AML-193 (cell line): Measurements from ENCODE around the gene MYH9.
A peak's percentile ranks its signal among the peaks of the same experiment; 100 is the strongest.
"Not testable (repeated sequence)": the region's sequence is repeated elsewhere in the genome, so short reads cannot be mapped to it uniquely, and the experiment has no call there.

Source experiments
- DNase-seq, 2 experiments: peaks; one replicate each; lab custom pipeline; 2025; lab: John Stamatoyannopoulos, UW

MYH9 gene

GRCh38 chr22:36413022-36413775 is 25.4 kb upstream of the MYH9 start:
- no peak for DNase-seq

GRCh38 chr22:36411589-36412258 is 24.0 kb upstream of the MYH9 start:
- no peak for DNase-seq

- no peak for DNase-seq
Observed at GRCh38 chr22:36409911-36410756, 22.4 kb upstream of the MYH9 start.

- not testable (repeated sequence) for DNase-seq
Observed at GRCh38 chr22:36409554-36409910, 21.8 kb upstream of the MYH9 start.

- DNase-seq: no peak
Observed at GRCh38 chr22:36409056-36409455, 21.3 kb upstream of the MYH9 start.

GRCh38 chr22:36406721-36407120 is 19.0 kb upstream of the MYH9 start:
- DNase-seq: no peak

GRCh38 chr22:36405671-36406538 is 18.1 kb upstream of the MYH9 start:
- DNase-seq: peak; percentile 95 to 96

GRCh38 chr22:36405221-36405661 is 17.5 kb upstream of the MYH9 start:
- peak; percentile 90 to 91 for DNase-seq

GRCh38 chr22:36404446-36404845 is 16.7 kb upstream of the MYH9 start:
- no peak for DNase-seq

GRCh38 chr22:36399472-36399778 is 11.7 kb upstream of the MYH9 start:
- peak; percentile 65 to 73 for DNase-seq

- DNase-seq: no peak
Observed at GRCh38 chr22:36398601-36399471, 11.1 kb upstream of the MYH9 start.

GRCh38 chr22:36397131-36398093 is 9.6 kb upstream of the MYH9 start:
- DNase-seq: no peak

GRCh38 chr22:36395915-36396314 is 8.1 kb upstream of the MYH9 start:
- DNase-seq: no peak

- no peak for DNase-seq
Observed at GRCh38 chr22:36395055-36395849, 7.5 kb upstream of the MYH9 start.

GRCh38 chr22:36391638-36392037 is 3.9 kb upstream of the MYH9 start:
- DNase-seq: no peak

- not testable (repeated sequence) for DNase-seq
Observed at GRCh38 chr22:36389122-36389521, 1.4 kb upstream of the MYH9 start.

GRCh38 chr22:36387709-36387958 is 133 bp downstream of the MYH9 start:
- DNase-seq: no peak

GRCh38 chr22:36386900-36387708 is 663 bp downstream of the MYH9 start:
- peak; percentile 61 to 64 for DNase-seq
